Measurements from ENCODE around the gene PAK6.

GRCh38 chr15:40257656-40258450, 19.0 kb downstream of the PAK6 start:
- TF ChIP-seq TAF1 (IDR thresholded peaks at IDR 0.05; ENCODE audit: borderline replicate concordance, insufficient read depth, low read length), result no peak
- TF ChIP-seq, protein P1, sequence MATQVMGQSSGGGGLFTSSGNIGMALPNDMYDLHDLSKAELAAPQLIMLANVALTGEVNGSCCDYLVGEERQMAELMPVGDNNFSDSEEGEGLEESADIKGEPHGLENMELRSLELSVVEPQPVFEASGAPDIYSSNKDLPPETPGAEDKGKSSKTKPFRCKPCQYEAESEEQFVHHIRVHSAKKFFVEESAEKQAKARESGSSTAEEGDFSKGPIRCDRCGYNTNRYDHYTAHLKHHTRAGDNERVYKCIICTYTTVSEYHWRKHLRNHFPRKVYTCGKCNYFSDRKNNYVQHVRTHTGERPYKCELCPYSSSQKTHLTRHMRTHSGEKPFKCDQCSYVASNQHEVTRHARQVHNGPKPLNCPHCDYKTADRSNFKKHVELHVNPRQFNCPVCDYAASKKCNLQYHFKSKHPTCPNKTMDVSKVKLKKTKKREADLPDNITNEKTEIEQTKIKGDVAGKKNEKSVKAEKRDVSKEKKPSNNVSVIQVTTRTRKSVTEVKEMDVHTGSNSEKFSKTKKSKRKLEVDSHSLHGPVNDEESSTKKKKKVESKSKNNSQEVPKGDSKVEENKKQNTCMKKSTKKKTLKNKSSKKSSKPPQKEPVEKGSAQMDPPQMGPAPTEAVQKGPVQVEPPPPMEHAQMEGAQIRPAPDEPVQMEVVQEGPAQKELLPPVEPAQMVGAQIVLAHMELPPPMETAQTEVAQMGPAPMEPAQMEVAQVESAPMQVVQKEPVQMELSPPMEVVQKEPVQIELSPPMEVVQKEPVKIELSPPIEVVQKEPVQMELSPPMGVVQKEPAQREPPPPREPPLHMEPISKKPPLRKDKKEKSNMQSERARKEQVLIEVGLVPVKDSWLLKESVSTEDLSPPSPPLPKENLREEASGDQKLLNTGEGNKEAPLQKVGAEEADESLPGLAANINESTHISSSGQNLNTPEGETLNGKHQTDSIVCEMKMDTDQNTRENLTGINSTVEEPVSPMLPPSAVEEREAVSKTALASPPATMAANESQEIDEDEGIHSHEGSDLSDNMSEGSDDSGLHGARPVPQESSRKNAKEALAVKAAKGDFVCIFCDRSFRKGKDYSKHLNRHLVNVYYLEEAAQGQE (IDR thresholded peaks at IDR 0.05; ENCODE audit: insufficient read depth in 1 of 2, low read depth in 2 of 2, low read length in 2 of 2), result no peak
- no peak for TF ChIP-seq POLR2AphosphoS5 (IDR thresholded peaks at IDR 0.05; ENCODE audit: low read depth, low read length)
- no peak for TF ChIP-seq SIN3A (IDR thresholded peaks at IDR 0.05; ENCODE audit: borderline replicate concordance, insufficient read depth, low read length)

Data from PFSK-1 (cell line).